HG02870 (cell line): Measurements from ENCODE around the gene TRAPPC11.
"Not testable (repeated sequence)": the region's sequence is repeated elsewhere in the genome, so short reads cannot be mapped to it uniquely, and the experiment has no call there.

Experiments
- ATAC-seq: cut with Tn5 transposase; IDR thresholded peaks from one replicate; pipeline ENCODE4 v1.9.1; 2021; ENCODE audit warnings: mild to moderate bottlenecking, moderate library complexity; ENCODE audit not compliant: unreplicated experiment

Gene TRAPPC11

DNA sequence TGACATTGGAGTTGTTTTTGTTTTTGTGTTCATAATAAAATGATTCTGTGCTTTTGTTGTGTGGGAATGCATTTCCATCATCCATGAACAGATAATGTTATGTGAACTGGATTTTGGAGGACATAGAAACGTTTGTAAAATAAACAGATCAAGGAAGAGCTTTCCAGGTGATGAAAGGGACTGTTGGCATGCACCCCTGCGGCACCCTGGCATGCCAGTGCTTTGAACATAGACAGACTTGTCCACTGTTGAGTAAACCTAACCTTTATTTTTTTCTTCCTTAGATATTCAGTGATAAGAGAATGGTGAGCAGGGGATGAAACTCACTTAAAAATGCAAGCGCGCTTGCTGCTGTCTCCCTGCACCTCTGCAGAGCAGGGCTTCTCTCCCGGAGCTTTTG is 59.8 kb downstream of the TRAPPC11 start:
- ATAC-seq: no peak

DNA sequence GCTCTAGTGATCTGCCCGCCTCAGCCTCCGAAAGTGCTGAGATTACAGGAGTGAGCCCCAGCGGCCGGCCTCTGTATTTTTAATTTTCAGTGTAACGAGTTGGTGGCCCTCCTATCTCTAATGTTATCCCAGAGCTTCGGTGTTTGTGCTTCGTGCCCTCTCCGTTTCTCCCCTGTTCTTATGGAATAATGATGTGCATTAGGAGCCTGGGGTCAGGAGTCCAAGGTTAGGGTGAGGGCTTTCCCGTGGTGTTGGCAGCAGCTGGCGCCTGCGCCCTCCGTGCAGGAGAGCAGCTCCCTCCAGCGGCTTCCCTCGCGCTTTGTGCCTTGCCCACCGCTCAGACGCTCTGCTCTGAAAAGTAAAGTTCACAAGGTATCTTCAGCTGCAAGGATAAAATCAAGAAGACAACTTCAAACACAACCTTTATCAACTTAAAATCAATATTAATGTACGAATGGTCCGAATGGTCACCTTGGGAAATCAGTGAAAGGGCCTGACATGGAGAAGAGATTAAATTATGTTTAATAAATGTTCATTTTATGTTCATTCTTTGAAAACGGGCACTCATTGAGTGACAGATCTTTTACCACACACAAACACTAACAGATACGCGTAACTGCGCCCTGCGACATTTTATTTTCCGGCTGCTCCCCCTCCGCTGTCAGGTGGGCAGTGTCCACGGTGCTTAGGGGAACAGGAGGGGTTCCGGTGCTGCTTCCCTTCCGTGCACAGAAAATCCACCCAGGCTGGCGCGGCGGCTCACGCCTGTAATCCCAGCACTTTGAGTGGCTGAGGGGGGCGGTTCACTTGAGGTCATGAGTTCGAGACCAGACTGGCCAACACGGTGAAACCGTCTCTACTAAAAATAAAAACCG is 62.4 kb downstream of the TRAPPC11 start:
- ATAC-seq: peak; percentile 22

DNA sequence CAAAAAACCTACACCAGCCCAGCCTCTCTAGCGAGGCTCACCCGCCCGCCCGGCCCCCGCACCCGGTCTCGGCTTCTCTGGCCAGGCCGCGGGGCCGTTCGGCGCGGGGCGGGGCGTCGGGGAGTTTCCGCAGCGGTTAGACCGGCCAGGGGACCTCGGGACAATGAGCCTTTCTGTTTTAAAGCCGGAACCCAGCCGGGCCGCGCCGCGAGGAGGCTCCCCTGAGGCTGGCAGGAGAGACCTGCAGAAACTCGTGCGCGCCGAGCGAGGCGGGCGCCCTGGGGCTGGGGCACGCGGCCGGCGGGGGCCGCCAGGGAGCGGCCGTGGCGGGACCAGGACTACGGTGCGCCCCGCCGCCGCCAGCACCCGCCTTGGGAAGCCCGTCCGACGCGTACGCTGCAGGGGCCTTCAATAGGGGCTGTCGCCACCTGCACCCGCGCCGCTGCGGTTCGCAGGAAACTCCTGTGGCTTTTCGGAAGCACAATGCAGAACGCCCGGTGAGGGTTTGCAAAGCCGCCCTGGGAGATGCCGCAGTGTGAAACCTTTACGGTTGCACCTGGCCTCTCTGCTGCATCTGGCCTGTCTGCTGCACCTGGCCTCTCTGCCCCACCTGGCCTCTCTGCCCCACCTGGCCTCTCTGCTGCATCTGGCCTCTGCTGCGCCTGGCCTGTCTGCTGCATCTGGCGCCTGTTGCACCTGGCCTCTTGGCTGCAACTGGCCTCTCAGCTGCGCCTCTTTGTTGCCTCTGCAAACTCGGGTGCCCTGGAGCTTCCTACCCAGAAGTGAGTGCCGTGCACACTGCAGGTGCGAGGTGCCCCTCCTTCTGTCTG is 63.9 kb downstream of the TRAPPC11 start:
- peak; percentile 78 for ATAC-seq

DNA sequence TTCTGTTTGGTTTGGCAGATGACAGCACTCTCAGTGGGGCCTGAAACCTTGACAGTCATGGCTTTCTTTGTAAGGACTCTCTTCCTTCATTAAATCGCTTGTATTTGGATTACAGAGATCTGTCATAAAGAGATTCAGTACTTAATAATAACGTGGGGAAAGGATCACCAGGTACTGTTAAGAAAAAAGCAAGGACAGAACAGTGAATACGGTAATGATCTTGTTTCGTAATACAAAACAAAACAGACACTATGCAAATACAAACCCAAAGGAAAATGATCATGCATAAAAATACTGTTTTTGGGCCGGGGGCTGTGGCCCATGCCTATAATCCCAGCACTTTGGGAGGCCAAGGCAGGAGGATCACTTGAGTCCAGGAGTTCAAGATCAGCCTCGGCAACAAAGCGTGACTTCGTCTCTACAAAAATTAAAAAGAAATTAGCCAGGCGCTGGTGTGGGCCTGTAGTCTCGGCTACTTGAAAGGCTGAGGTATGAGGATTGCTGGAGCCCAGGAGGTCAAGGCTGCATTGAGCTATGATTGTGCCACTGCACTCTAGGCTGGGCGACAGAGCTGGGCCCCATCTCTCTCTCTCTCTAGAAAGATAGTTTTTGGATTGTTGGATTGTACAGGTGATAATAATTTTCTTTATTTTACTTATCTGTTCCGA is 64.6 kb downstream of the TRAPPC11 start:
- ATAC-seq: no peak

DNA sequence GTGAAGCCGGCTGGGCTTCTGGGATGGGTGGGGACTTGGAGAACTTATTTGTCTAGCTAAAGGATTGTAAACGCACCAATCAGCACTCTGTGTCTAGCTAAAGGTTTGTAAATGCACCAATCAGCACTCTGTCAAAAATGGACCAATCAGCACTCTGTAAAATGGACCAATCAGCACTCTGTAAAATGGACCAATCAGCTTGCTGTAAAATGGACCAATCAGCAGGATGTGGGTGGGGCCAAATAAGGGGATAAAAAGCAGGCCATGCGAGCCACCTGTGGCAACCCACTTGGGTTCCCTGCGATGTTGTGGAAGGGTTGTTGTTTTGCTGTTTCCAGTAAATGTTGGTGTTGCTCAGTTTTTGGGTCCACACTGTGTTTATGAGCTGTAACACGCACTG is 66.5 kb downstream of the TRAPPC11 start:
- not testable (repeated sequence) for ATAC-seq

DNA sequence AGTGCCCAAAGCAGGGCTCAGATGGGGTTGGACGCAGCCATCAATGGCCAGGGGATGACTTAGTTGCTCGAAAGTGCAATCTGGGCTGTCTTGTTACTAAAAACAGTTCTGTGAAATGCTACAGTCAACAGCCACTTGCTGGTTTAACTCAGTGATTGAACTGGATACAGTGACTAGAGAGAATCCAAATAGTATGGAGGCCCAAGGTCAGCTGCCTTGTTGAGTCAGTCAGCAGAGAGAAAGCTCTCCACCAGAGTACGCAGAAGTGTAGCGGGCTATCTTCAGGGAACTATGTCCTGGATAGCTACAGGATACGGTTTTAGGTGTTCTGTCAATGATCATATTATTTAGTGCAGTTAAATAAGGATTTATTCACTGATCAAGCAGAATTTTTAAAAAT is 68.4 kb downstream of the TRAPPC11 start:
- no peak for ATAC-seq

- ATAC-seq: no peak
Measured at GRCh38 chr4:183728223-183729068, 69.4 kb downstream of the TRAPPC11 start.

- ATAC-seq: no peak
Measured at GRCh38 chr4:183729069-183729406, 69.9 kb downstream of the TRAPPC11 start.

GRCh38 chr4:183729430-183730328 is 70.6 kb downstream of the TRAPPC11 start:
- ATAC-seq: no peak

DNA sequence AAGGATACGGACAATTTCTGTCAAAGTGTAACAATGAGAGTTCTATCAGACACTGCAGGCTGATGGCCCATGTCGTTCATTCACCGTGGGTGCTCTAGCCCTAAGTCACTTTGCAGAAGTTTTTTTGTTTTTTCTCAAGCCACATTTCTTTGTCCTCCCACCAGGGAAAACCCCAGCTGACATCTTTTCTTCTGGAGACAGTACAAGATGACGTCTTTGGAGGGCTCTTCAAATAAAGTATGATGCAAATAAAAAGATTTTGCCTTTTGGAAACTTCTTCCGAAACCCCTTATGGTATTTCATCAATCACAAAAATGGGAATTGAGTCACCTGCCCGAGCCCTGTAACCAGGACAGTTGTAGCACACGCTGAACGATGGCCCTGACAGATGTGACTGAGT is 73.2 kb downstream of the TRAPPC11 start:
- ATAC-seq: no peak

DNA sequence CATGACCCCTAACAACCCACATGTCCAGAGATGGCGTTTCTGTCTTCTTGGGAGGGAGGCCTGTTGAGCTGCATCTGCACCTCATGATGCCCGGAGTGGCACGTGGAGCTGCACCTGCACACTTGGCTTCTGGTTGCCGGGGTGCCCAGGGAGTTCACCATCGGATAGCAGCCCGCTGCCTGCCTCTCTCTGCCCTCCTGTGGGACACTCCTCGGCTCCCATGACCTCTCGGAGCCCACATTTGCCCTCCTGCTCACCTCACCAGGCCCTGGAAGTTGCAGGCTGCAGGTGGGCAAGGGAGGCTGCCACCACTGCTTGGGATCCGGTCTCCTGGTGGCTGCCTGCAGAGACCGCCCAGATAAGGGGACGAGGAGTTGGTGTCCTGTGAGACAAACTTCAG is 74.1 kb downstream of the TRAPPC11 start:
- no peak for ATAC-seq

GRCh38 chr4:183738081-183738673 is 79.1 kb downstream of the TRAPPC11 start:
- no peak for ATAC-seq

DNA sequence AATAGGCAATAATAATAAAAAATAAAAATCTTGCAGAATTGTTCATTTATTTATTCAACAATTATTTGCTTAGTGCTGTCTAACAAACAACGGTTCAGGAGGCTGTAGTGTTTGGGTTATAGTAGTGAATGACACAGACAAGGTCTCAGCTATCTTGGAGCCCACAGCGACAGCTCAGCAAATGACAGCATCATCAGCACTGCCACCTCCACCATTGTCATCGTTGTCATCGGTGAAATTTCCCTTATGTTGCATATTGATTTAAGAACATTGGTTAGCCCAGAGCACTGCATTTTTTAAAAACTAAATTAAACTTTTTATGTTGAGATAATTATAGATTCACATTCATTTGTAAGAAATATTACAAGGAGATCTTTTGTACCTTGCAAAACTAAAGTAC is 79.9 kb downstream of the TRAPPC11 start:
- no peak for ATAC-seq

DNA sequence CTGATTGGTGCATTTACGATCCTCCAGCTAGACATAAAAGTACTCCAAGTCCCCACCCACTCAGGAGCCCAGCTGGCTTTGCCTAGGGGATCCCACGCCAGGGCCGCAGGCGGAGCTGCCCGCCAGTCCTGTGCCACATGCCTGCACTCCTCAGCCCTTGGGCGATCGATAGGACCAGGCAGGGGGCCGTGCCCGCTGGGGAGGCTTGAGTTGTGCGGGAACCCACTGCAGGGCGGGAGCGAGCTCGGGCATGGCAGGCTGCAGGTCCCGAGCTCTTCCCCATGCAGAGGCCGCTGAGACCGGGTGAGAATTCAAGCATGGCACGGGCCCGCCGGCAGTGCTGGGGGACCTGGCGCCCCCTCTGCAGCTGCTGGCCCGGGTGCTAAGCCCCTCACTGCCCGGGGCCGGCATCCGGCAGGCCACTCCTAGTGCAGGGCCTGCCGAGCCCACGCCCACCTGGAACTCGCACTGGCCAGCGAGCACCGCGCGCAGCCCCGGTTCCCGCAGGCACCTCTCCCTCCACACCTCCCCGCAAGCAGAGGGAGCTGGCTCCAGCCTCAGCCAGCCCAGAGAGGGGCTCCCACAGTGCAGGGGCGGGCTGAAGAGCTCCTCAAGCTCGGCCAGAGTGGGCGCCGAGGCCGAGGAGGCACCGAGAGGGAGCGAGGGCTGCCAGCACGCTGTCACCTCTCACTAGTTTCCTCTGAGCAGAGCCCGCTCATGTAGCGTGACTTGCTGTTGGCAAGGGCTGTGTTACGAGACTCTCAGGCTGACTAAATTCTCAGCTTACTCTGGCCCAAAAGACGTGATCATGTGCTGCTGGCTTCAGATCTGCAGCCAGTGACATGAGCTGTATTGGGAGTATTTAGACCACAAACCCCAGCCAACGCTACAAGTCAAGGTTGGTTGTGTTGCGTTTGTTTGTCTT is 87.5 kb downstream of the TRAPPC11 start:
- ATAC-seq: no peak

DNA sequence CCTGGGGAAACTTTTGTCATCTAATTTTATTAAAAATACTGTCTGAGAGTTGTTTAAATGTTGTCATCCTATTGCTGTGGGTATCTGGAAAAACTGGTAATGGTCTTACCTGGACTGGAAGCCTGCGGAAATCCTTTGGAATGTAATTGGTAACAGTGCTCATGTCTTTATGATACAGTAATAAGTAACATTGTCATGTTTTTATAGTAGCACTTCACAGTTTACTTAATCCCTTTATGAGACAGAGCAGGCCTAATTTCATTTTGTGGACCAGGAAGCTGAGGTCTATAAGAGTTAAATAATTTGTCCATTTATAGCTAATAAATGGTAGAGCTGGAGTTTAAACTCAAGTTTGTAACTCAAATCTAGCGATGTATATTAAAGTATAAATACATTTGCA is 88.3 kb downstream of the TRAPPC11 start:
- ATAC-seq: no peak

DNA sequence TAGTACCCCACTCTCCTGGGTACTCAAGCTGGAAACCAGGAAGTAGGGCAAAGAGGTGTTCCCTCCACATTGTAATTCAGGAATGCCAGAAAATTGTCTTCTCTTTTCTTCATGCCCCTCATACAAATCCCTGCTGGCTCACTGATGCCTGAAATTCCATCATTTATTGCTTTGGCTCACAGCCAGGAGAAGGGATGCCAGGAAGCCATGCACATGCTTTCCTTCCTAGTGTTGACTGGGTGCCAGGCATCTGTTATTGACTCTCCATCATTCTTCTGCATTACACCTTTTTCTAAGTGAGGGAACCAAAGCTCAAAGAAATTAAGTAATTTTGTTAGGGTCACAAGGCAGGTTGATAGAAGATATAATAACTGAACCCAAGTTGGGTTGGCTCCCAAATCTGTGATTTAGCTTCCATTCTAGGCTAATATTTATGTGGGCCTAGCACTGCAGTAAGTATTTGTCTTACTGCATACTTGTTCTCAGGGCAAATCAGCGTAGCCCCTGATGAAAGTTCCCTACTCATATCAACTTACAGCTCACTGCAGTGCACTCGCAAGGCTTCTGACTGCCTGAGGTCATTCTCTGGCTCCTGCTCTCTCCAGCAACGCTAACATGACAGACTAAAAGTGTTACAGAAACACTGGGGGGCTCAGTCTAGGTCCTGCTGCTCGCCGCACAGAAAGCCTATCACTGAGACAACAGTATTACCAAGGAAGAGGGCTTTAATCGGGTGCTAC is 89.0 kb downstream of the TRAPPC11 start:
- no peak for ATAC-seq

GRCh38 chr4:183751106-183751505 is 92.0 kb downstream of the TRAPPC11 start:
- ATAC-seq: no peak

DNA sequence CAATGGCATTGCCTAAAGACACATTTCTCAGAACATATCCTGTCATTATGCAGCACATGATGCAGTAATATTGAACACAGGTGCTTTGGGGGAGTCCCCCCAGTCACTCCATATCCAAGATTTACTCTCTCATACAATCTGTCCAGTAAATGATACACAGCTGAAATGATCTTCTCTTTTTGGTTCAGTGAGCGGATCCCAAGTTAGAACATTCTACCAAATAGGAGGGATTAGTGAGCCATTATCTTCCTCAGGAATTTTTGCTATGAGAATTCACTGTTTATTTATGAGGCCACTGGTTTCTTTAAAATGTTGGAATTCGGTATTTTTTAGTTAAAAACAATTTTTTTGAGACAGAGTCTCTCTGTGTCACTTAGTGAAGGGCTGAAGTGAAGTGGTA is 96.5 kb downstream of the TRAPPC11 start:
- no peak for ATAC-seq
